ENCODE results near the gene RNF44.

The RNF44 gene

DNA sequence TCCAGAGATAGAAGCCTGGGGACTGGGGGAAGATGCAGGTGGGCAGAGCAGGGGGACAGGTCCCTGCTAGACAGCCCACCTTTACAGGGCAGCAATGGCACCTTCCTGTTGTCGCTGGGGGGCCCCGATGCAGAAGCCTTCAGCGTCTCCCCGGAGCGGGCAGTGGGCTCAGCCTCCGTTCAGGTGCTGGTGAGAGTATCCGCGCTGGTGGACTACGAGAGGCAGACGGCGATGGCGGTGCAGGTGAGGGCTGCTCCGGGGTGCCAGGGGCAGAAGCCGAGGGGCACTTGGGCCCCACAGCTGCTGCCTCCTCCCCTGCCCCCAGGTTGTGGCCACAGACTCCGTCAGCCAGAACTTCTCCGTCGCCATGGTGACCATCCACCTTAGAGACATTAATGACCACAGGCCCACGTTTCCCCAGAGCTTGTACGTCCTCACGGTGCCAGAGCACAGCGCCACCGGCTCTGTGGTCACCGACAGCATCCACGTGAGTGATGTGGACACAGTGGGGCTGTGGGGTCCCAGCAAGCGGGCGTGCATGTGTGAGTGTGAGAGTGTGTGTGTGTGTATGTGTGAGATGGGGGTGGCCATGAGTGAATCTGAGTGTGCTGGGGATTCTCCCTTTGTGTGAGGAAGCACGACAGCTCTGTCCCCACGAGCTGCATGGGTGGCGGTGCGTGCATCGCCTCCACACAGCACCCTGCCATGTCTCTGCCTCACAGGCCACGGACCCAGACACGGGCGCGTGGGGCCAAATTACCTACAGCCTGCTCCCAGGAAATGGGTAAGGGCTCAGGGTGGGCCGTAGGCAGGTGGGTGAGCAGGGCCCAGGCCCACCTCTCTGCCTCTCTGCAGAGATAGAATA lies 40.3 kb upstream of the RNF44 start:
- Histone ChIP-seq H3K36me3 (ENCODE audit: low read depth) (no peaks in the 10 kb centered on the region), H3K4me1 (ENCODE audit: insufficient read depth, poor library complexity, severe bottlenecking) (no peaks in the 10 kb centered on the region), H3K27ac (ENCODE audit: poor library complexity, severe bottlenecking) (no peak overlapping the region), H3K4me3 (ENCODE audit: severe bottlenecking) (no peak overlapping the region), H3K27me3 (ENCODE audit: insufficient read depth, poor library complexity, severe bottlenecking) (no peaks in the 10 kb centered on the region), H3K9me3 (ENCODE audit: severe bottlenecking) (no peaks in the 10 kb centered on the region)
- ATAC-seq (ENCODE audit: low read depth) (no peak), DNase-seq (ENCODE audit: low spot score) (no peak)
- TF ChIP-seq, protein P1, sequence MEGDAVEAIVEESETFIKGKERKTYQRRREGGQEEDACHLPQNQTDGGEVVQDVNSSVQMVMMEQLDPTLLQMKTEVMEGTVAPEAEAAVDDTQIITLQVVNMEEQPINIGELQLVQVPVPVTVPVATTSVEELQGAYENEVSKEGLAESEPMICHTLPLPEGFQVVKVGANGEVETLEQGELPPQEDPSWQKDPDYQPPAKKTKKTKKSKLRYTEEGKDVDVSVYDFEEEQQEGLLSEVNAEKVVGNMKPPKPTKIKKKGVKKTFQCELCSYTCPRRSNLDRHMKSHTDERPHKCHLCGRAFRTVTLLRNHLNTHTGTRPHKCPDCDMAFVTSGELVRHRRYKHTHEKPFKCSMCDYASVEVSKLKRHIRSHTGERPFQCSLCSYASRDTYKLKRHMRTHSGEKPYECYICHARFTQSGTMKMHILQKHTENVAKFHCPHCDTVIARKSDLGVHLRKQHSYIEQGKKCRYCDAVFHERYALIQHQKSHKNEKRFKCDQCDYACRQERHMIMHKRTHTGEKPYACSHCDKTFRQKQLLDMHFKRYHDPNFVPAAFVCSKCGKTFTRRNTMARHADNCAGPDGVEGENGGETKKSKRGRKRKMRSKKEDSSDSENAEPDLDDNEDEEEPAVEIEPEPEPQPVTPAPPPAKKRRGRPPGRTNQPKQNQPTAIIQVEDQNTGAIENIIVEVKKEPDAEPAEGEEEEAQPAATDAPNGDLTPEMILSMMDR (IDR thresholded peaks at IDR 0.05; ENCODE audit: poor library complexity, severe bottlenecking) = no peak

- Histone ChIP-seq H3K4me3 (ENCODE audit: severe bottlenecking) (no peak overlapping the region), H3K27ac (ENCODE audit: poor library complexity, severe bottlenecking) (no peak overlapping the region), H3K36me3 (ENCODE audit: low read depth) (no peaks in the 10 kb centered on the region), H3K27me3 (ENCODE audit: insufficient read depth, poor library complexity, severe bottlenecking) (no peaks in the 10 kb centered on the region), H3K4me1 (ENCODE audit: insufficient read depth, poor library complexity, severe bottlenecking) (no peaks in the 10 kb centered on the region), H3K9me3 (ENCODE audit: severe bottlenecking) (no peaks in the 10 kb centered on the region)
- TF ChIP-seq, protein P1 (IDR thresholded peaks at IDR 0.05; ENCODE audit: poor library complexity, severe bottlenecking) = no peak
- ATAC-seq (ENCODE audit: low read depth) (no peak), DNase-seq (ENCODE audit: low spot score) (no peak)
These were observed 38.6 kb upstream of the RNF44 start for GRCh38 chr5:176575488-176576422.

DNA sequence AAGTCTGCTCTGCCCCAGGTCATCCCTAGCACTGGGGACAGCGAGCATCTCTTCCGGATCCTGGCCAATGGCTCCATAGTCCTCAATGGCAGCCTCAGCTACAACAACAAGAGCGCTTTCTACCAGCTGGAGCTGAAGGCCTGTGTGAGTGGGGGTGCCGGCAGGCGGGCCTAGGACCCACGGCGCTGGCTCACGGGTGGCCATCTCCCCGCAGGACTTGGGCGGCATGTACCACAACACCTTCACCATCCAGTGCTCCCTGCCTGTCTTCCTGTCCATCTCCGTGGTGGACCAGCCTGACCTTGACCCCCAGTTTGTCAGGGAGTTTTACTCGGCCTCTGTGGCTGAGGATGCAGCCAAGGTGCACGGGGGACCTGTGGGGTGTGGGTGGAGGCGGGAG lies 37.9 kb upstream of the RNF44 start:
- H3K9me3 ChIP-seq (ENCODE audit: severe bottlenecking) = no peaks in the 10 kb centered on the region
- H3K27me3 ChIP-seq (ENCODE audit: insufficient read depth, poor library complexity, severe bottlenecking) = no peaks in the 10 kb centered on the region
- ATAC-seq (ENCODE audit: low read depth) (no peak), DNase-seq (ENCODE audit: low spot score) (no peak)
- no peak overlapping the region for H3K27ac ChIP-seq (ENCODE audit: poor library complexity, severe bottlenecking)
- TF ChIP-seq, protein P1 (IDR thresholded peaks at IDR 0.05; ENCODE audit: poor library complexity, severe bottlenecking) = no peak
- H3K4me3 ChIP-seq (ENCODE audit: severe bottlenecking) = no peak overlapping the region
- no peaks in the 10 kb centered on the region for H3K36me3 ChIP-seq (ENCODE audit: low read depth)
- H3K4me1 ChIP-seq (ENCODE audit: insufficient read depth, poor library complexity, severe bottlenecking) = no peaks in the 10 kb centered on the region

DNA sequence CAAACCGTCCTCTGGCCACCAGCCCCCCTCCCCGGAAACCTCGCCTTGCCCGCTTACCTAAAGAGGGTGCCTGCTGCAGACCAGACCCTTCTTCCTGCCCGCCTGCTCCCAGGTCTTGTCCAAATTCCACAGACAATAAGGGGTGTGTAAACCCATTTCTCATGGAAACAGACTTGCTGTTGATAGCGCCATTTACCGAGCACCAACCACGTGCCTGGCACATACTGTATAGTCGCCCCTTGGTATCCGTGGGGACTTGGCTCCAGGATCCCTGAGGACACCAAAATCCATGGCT lies 37.0 kb upstream of the RNF44 start:
- no peak overlapping the region for H3K27ac ChIP-seq (ENCODE audit: poor library complexity, severe bottlenecking)
- no peak overlapping the region for H3K4me3 ChIP-seq (ENCODE audit: severe bottlenecking)
- H3K27me3 ChIP-seq (ENCODE audit: insufficient read depth, poor library complexity, severe bottlenecking) = no peaks in the 10 kb centered on the region
- TF ChIP-seq, protein P1 (IDR thresholded peaks at IDR 0.05; ENCODE audit: poor library complexity, severe bottlenecking) = peak; percentile 71
- ATAC-seq (ENCODE audit: low read depth) = no peak
- DNase-seq (ENCODE audit: low spot score) = no peak
- H3K4me1 ChIP-seq (ENCODE audit: insufficient read depth, poor library complexity, severe bottlenecking) = no peaks in the 10 kb centered on the region
- no peaks in the 10 kb centered on the region for H3K9me3 ChIP-seq (ENCODE audit: severe bottlenecking)
- H3K36me3 ChIP-seq (ENCODE audit: low read depth) = no peaks in the 10 kb centered on the region

Data from RWPE2 (cell line).